ENCODE data around the gene TMEM125. TPM values are rescaled to one million over a fixed set of nuclear protein-coding genes. Genes with fewer than 3 reads are reported as not detected.
A peak's percentile ranks its signal among the peaks of the same experiment; 100 is the strongest.

TMEM125 gene
- total and polyA plus RNA-seq, 12 donors, result 0.15 to 0.37 (median 0.22) TPM; not detected in 6

GRCh38 chr1:43239484-43239883 lies 30.3 kb upstream of the TMEM125 start:
- DNase-seq (no peak), ATAC-seq (no peak)
- TF ChIP-seq CTCF (IDR thresholded peaks at IDR 0.05), result no peak
- no peaks in the 10 kb centered on the region for H3K36me3 ChIP-seq
- peaks cover 4 to 42% (median 24%) of the 10 kb centered on the region in 9 donors for H3K4me1 ChIP-seq
- no peak overlapping the region for H3K27ac ChIP-seq
- H3K9me3 ChIP-seq, result no peaks in the 10 kb centered on the region
- 72 to 81% methylated on average over 3 of the region's 3 CpGs for WGBS, 2 donors
- no peak overlapping the region for H3K4me3 ChIP-seq
- intact Hi-C loops (cut with DNase I), result loop anchor here (2.0 to 10.0 kb wide), 13 partner anchors 58 to 285 kb away; partner anchors contain the start of genes ELOVL1 (in 3 of the 10), CDC20 (in 2 of the 10), MED8 (in 2 of the 10) and SZT2 (in 2 of the 10)
- H3K27me3 ChIP-seq, result no peaks in the 10 kb centered on the region

GRCh38 chr1:43241413-43241836 lies 28.4 kb upstream of the TMEM125 start:
- intact Hi-C loops (cut with DNase I), result no loop called here
- Histone ChIP-seq H3K27ac (peak overlapping the region in 1 of 10 donors; percentile 26), H3K9me3 (no peaks in the 10 kb centered on the region), H3K4me1 (peaks cover 4 to 27% (median 20%) of the 10 kb centered on the region in 9 donors), H3K36me3 (no peaks in the 10 kb centered on the region), H3K27me3 (no peaks in the 10 kb centered on the region), H3K4me3 (no peak overlapping the region)
- peak in 3 of 8 donors; percentile 43 to 81 (median 56) for ATAC-seq
- TF ChIP-seq CTCF (IDR thresholded peaks at IDR 0.05), result no peak
- WGBS, 2 donors, result 31 to 39% methylated on average over 6 of the region's 6 CpGs
- no peak for DNase-seq

DNA sequence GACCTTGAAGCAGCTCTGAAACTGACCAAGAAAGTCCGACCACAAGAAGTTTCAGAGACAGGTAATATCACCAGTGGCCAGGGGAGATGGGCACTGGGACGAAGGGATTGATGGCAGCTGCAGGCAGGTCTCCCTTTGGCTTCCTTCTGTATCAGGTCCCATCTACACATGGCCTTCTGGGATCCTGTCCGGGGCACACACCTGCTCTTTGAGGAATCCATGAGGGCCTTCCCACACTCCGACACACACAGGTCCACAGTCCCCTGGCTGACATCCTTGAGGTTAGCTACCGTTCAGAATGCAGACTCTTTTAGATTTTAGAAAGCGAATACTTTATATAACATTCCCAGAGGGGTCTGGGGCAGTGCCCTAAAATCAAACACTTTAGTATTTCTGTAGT lies 26.5 kb upstream of the TMEM125 start:
- Histone ChIP-seq H3K36me3 (no peaks in the 10 kb centered on the region), H3K4me3 (no peak overlapping the region), H3K9me3 (peaks cover 0 to 10% (median 0%) of the 10 kb centered on the region in 11 donors), H3K27ac (no peak overlapping the region), H3K4me1 (peaks cover 2 to 23% (median 16%) of the 10 kb centered on the region in 9 donors), H3K27me3 (no peaks in the 10 kb centered on the region)
- DNase-seq, result no peak
- intact Hi-C loops (cut with DNase I), result no loop called here
- TF ChIP-seq CTCF (IDR thresholded peaks at IDR 0.05), result no peak
- ATAC-seq, result no peak
- 88 to 92% methylated on average over 6 of the region's 6 CpGs for WGBS, 2 donors

DNA sequence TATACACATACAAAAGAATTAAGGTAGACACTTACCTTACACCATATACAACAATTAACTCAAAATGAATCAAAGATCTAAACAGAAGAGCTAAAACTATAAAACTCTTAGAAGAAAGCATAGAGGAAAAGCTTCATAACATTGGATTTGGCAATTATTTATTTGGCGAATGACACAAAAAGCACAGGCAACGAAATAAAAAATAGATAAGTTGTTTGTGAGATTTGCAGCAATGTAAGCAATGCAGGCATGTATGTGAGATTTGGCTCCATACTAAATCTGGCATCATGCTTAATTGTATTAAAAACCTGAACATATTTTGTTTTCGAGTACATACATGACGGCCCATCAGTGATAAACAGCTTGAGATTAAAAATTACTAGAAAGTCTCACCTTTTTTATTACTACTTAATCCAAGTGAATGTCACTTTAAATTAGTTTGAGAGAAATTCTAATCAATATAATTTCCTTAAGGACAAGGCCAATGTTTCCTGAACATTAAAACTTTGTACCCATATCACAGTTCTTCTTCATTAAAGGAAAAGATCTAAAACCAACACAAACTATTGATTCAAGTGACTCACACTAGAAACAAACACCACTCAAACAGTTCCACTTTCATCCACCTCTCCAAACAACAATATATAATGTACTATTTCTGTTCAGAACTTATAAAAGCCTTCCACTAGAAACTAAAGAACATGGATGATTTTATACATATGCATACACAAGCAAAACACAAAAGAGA lies 23.1 kb upstream of the TMEM125 start:
- intact Hi-C loops (cut with DNase I), result no loop called here
- Histone ChIP-seq H3K4me3 (no peak overlapping the region), H3K27me3 (no peaks in the 10 kb centered on the region), H3K27ac (no peak overlapping the region), H3K9me3 (peaks cover 0 to 10% (median 0%) of the 10 kb centered on the region in 11 donors), H3K36me3 (no peaks in the 10 kb centered on the region), H3K4me1 (peaks cover 0 to 3% (median 0%) of the 10 kb centered on the region in 9 donors)
- 96 to 97% methylated on average over 4 of the region's 4 CpGs for WGBS, 2 donors
- no peak for TF ChIP-seq CTCF (IDR thresholded peaks at IDR 0.05)
- ATAC-seq, result no peak
- no peak for DNase-seq
